ENCODE results near the gene ULBP2.
A peak's percentile ranks its signal among the peaks of the same experiment; 100 is the strongest.
"Not testable (repeated sequence)": the region's sequence is repeated elsewhere in the genome, so short reads cannot be mapped to it uniquely, and the experiment has no call there.

Gene ULBP2

DNA sequence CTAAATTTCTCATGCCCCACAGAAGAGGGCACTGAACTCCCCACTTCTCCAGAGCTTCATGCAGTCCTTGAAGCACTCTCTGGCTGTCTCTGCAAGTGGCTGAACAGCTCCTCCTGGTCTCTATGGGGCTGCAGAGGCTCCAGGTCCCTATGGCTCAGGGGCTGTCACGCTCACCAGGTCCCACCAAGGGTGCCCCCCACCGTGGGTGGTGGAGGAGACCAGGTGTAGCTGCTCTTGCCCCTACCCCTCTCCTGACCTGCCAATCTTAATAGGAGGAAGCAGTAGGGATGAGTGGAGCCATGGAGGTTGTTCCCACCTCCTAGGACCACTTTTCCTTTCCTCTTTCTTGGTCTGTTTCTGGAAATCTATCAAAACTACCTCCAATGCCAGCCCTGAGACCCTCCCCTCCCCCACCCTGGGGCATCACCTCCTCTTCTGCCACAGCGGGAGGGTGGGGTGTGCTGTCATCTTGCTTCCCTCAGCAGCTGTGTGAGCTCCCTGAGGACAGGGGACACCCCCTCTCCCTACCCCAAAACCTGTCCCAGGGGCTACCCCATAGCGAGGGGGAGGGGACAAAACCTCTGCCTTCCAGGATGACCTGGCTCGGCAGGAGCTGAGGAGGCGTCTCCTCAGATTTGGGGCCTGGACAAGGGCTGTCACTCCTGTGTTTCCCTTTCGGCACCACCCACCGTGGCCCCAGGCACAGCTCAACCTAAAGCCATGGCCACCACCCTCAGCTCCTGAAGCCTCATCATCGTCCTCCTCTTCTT is 31.9 kb upstream of the ULBP2 start:
- no peak for DNase-seq

DNA sequence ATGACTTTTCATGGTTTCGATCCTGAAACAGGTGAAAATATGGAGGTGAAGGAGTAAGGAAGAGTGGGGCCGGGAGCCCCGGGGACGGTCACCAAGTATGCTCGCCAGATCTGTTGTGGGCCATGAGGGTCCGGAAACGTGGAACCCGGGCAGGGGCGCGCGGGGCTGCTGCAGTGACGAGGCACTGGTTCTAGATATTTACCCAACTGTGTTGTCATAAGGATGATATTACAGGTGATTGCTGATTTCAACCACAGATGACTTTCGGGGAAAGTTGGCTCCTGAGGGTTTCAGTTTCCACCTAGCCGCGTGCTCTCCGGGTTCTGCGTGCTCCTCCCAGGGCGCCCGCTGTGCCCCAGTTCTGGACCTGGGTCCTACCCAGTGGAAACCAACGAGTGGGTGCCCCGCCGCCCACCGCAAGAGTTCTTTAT is 31.1 kb upstream of the ULBP2 start:
- no peak for DNase-seq

- not testable (repeated sequence) for DNase-seq
These were observed 29.1 kb upstream of the ULBP2 start for GRCh38 chr6:149912680-149913079.

DNA sequence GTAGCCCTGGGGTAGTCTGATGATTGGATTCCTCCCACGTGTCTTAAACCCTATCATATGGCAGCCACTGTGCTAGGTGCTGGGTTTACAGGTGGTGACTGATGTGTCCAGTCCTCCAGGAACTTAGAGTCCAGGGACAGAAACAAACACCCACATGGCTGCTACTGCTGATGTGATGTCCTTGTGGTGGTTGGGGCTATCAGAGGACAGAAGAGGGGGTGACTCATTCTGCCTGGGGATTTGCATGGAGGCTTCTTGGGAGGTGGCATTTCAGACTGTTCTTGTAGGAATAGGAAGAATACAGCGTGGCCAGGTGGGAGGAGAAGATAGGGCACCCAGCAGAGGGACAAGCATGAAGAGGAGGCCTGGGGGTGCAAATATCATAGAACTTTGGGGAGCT is 28.7 kb upstream of the ULBP2 start:
- DNase-seq: no peak

- DNase-seq: no peak
These were observed 28.1 kb upstream of the ULBP2 start for GRCh38 chr6:149913540-149914240.

DNA sequence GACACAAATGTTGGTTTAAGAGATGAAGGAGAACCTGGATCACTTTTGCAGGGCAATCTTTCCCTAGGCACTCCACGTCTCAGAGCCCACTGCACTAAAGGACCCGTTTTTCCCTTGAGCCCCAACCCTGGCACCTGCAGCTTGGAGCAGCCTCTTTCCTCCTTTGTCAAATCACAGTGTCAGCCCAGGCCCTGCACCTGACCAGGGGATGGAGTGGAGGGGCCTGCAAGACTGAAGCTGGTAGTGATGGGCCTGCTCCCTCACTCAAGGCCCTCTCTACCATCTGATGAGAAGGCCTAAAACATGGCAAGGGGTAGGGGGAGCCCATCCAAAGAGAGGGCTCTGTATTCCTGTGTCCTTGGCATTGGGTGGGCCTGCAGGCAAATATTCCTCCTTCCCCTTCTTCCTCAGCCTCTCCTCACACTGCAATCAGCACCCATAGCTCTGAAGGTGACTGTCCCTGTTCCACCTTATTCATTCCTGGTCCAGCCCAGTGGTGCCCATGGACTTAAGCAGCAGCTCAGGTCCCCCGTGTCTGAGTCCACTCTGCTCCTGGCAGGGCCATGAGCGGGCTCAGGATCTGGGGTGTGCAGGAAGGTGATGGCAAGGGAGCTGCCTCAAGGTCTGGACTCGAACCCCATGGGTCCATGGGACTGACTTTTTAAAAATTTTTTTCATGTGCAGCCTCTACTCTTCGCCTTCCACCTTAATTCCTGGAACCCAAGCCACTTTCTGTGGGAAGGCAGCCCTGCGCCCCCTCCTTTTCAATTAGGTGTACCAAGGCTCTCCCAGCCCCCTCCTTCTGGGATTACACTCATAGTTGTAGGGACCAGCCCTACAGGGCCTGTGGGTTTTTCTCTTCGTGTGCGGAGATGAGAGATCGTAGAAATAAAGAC is 25.6 kb upstream of the ULBP2 start:
- no peak for DNase-seq

DNA sequence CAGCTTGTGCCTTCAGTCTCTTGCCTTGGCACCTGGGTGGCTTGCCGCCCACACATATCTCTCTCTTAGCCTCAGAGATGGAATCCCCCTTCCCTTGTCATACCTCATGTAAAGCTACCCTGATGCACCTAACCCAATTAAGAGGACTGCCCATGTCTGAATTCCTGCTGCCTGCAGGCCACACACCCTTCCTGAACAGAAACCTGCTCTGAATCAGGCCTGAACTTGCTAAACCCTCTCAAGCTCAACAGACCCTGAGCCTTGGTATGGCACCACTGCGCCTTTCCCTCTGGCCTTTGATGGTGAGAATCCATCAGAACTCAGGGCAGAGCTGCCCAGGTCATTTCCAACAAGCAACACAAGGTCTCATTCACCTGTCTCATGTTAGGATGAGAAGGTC is 24.1 kb upstream of the ULBP2 start:
- no peak for DNase-seq

DNA sequence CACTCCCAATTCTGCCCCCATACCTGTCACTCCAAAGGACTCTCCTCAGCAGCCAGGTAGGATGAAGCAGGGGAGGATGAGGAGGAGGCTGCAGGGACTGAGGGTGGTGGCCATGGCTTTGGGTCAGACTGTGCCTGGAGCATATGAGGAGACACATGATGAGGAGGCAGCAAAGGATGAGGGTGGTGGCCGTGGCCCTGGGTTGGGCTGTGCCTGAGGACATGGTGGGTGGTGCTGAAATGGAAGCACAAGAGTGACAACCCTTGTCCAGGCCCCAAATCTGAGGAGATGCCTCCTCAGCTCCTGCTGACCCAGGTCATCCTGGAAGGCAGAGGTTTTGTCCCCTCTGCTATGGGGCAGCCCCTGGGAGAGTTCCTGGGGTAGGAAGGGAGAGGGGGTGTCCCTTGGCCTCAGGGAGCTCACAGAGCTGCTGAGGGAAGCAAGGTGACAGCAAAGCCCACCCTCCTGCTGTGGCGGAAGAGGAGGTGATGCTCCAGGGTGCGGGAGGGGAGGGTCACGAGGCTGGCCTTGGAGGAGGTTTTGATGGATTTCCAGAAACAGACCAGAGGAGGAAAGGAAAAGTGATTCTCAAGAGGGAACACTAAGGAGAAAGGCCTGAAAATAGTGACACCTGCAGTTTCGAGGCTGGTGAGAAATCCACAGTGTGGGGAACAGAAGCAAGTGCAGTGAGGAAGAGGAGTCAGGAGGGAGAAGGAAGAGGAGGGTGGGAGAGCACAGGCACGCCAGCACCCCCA is 23.5 kb upstream of the ULBP2 start:
- DNase-seq: no peak

GRCh38 chr6:149919126-149919833 is 22.5 kb upstream of the ULBP2 start:
- DNase-seq: not testable (repeated sequence)

GRCh38 chr6:149919834-149920225 is 22.0 kb upstream of the ULBP2 start:
- no peak for DNase-seq

GRCh38 chr6:149921361-149921760 is 20.5 kb upstream of the ULBP2 start:
- DNase-seq: no peak

- DNase-seq: not testable (repeated sequence)
These were observed 19.7 kb upstream of the ULBP2 start for GRCh38 chr6:149922091-149922490.

DNA sequence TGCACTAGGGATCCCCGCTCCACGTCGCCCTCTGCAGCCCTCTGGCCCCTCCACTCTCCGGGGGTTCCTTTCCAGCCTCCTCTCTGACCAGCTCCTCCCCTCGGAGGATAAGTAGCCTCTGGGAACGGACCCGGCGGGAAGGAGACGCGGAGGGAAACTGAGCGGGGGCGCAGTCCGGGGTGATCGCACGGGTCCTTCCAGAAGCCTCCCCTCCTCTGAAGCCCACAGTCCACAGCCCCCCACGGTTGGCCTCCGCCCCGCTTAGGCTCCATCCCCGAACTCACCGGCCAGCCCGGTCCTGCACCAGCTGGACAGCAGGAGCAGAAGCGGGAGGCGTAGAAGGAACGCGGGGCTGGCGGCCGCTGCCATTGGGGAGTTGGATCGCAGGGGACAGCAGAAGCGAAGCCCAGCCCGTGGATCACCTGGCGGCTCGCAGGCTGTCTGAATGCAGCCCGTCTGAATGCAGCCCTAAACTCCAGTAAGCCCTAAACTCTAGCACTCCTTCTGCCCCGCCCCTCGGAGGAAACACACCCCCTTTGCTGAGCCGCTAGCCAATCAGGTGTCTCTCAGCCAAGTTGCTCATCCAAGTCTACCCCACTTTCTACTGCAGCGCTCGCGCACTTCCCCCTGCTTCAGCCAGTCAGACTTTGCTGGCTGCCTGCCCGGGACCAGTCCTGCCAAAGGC is 19.0 kb upstream of the ULBP2 start, which contains the start of gene RAET1G:
Gene RAET1G, minus strand, starts transcription at position 480 of the 685 bp plus-strand sequence. Its CDS starts 111 bp downstream, at position 369.
- DNase-seq: peak; percentile 94

- DNase-seq: no peak
These were observed 18.4 kb upstream of the ULBP2 start for GRCh38 chr6:149923327-149923986.

DNA sequence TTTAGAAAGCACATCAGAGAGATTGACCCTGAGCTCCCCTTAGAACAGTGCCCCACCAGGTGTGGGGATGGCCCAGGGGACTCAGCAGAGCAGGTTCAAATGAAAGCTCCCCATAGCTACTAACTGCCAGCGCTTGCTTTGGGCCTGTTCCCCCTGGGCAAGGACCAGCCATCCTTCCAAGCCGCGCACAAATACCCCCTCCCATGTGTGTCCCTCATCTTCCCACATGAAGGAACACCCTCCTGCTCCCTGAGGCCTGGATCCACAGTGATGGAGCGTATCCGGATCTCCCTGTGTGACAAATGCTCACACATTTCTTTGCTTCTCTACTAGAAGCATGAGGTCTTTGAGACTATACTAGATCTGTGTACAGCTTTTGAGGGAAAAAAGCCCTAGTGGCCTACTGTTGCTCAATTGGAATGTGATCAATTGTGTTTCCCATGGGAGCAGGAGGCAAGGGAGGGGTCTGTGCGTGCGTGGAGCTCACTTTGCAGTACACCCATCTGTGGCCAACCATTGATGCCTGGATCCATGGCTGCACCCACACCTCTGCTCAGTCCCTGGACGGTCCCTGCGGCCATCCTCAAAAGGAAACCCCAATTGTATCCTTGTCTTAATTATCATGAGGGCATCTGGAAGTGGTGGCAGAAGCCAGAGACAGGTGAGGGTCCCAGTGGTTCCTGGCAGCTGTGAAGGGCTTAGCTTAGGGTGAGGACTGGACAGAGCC is 17.4 kb upstream of the ULBP2 start:
- DNase-seq: no peak

- no peak for DNase-seq
These were observed 16.9 kb upstream of the ULBP2 start for GRCh38 chr6:149924933-149925252.

GRCh38 chr6:149925253-149925973 is 16.4 kb upstream of the ULBP2 start:
- DNase-seq: peak; percentile 13

GRCh38 chr6:149925974-149926777 is 15.6 kb upstream of the ULBP2 start:
- DNase-seq: peak; percentile 81

Measured in fibroblast of skin of back (primary cell).